ENCODE results near the gene LCN15. TPM values are rescaled to one million over a fixed set of nuclear protein-coding genes. Genes with fewer than 3 reads are reported as not detected.

Gene LCN15
- total and polyA plus RNA-seq, 2 of the 13 experiments (the other 11 are each of a cell fraction or from before 2014, with no cell fraction given): 1.3 to 53.7 TPM

DNA sequence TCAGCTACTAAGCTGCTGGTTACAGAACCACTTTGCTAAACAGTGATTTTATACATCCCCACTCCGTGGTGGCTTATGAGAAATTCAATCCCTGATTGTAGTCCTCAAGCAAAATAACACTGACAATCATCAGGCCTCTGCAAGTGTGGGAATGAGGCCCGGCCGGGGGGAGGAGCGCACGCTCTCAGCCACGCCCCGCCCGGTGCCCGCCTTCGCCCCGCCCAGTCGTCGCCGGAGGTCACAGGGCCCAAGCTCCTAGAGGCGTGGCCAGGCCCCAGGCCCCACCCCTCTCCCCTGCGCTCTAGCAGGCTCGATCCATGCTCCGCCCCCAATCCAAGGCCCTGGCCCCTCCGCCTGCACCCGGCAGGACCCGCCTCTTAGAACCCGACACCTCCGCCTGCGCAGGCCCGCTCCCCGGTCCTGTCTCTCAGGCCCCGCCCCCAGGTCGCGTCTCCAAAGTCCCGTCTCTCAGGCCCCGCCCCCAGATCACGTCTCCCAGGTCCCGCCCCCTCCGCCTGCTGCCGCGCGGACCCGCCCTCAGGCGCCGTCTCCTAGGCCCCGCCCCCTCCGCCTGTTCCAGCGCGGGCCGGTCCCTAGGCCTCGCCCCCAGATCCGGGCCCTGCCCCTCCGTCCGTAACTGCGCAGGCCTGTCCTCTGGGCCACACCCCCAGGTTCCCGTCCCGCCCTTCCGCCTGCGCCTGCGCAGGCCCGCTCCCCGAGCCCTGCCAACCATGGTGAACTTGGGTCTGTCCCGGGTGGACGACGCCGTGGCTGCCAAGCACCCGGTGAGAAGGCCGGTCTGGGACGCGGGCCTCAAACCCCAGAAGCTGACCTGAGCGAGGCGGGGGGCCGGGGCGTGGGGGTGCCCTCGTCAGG is 26.6 kb upstream of the LCN15 start, which contains the start of gene TMEM141 (continued):
- TF ChIP-seq, protein P1, sequence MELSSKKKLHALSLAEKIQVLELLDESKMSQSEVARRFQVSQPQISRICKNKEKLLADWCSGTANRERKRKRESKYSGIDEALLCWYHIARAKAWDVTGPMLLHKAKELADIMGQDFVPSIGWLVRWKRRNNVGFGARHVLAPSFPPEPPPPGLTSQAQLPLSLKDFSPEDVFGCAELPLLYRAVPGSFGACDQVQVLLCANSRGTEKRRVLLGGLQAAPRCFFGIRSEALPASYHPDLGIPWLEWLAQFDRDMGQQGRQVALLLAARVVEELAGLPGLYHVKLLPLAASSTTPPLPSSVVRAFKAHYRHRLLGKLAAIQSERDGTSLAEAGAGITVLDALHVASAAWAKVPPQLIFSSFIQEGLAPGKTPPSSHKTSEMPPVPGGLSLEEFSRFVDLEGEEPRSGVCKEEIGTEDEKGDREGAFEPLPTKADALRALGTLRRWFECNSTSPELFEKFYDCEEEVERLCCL (CRISPR knock-in tag; IDR thresholded peaks at IDR 0.05; ENCODE audit: borderline replicate concordance): peak; percentile 70; the same call in 1 of the 2 replicates
- TF ChIP-seq SOX6 (IDR thresholded peaks at IDR 0.05) (no peak), SOX6 (CRISPR knock-in tag; IDR thresholded peaks at IDR 0.05) (no peak), DNMT1 (CRISPR knock-in tag; IDR thresholded peaks at IDR 0.05) (no peak), ZNF292 (CRISPR knock-in tag; IDR thresholded peaks at IDR 0.05; ENCODE audit: borderline replicate concordance, low read depth) (no peak)

DNA sequence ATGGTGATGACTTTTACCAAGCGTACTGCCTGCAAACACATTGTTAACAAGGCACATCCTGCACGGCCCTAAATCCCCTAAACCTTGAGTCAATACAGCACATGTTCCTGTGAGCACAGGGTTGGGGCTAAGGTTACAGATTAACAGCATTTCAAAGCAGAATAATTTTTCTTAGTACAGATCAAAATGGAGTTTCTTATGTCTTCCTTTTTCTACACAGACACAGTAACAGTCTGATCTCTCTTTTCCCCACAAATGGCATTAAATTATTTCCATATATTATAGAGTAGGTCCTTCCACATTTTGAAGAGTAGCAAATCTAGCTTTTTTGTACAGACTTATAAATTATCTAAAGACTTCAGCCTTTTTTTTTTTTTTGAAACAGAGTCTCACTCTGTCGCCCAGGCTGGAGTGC is 25.2 kb upstream of the LCN15 start:
- Histone ChIP-seq H2AFZ (ENCODE audit: low read length) (no peak overlapping the region), H3K9ac (ENCODE audit: insufficient read depth, low read depth, low read length) (peak overlapping the region; percentile 62), H3K4me1 (ENCODE audit: insufficient read depth, low read length) (peaks cover 82% of the 10 kb centered on the region), H3K27ac (ENCODE audit: extremely low read length, insufficient read depth, low read length) (peak overlapping the region; percentile 91), H3K79me2 (ENCODE audit: insufficient read depth, low read length) (peaks cover 25% of the 10 kb centered on the region), H3K36me3 (replicated peaks in 1 of 2; ENCODE audit: control insufficient read depth in 1 of 2, insufficient read depth in 2 of 2, low read length in 2 of 2) (0 out of 5 replicates have a peak, but pooled peaks cover 0 to 12% of the 10 kb centered on the region in 2 experiments), H3K4me2 (ENCODE audit: low read depth, low read length) (peak overlapping the region; percentile 91), H3K9me3 (ENCODE audit: low read length) (no peaks in the 10 kb centered on the region), H4K20me1 (ENCODE audit: insufficient read depth, low read length) (no peaks in the 10 kb centered on the region), H3K27me3 (ENCODE audit: control insufficient read depth in 1 of 2, insufficient read depth in 2 of 2, low read length in 2 of 2) (no peaks in the 10 kb centered on the region; a peak in 1 of 5 replicates), H3K4me3 (replicated peaks in 1 of 3; ENCODE audit: insufficient read depth in 1 of 3, low read depth in 2 of 3, low read length in 3 of 3) (peak overlapping the region in 1 of 3 experiments; percentile 41; a peak in 1 of 6 replicates)
- FAIRE-seq (peak; percentile 70), DNase-seq (ENCODE audit: low spot score) (peak; percentile 89), ATAC-seq (no peak)
- no TSS peak for BruUV-seq (replicated peaks)
- intact Hi-C loops (cut with micrococcal nuclease; ENCODE audit: unreplicated experiment): loop anchor here (5.0 to 10.0 kb wide), 3 partner anchors 58 to 138 kb away; partner anchors contain the start of genes PHPT1 and TRAF2
- CTCF ChIA-PET (ENCODE audit: low intra/inter-chr PET ratio, low total read pairs): no interaction called here
- POLR2A ChIA-PET: interaction anchor here (1.6 kb wide), 1 partner anchor 10 kb away, joined by 22 read pairs; no protein-coding TSS in a partner anchor
- WGBS (ENCODE audit: low lambda C conversion rate): 0% methylated on average over 3 of the region's 3 CpGs
- in situ Hi-C loops (cut with HindIII; ENCODE audit: extremely low pct_ligation_motif_present, low pct_unique_long_range_greater_than_20kb): no loop called here
- TF ChIP-seq ZNF737 (CRISPR knock-in tag; IDR thresholded peaks at IDR 0.05; ENCODE audit: borderline replicate concordance) (no peak), PAX8 (CRISPR knock-in tag; IDR thresholded peaks at IDR 0.05; ENCODE audit: borderline replicate concordance) (no peak), ASH2L (IDR thresholded peaks at IDR 0.05; ENCODE audit: insufficient read length, low read depth, low read length) (peak; percentile 15), SP5 (CRISPR knock-in tag; IDR thresholded peaks at IDR 0.05; ENCODE audit: borderline replicate concordance, low read depth) (peak; percentile 32; the same call in 1 of the 2 replicates), NONO (IDR thresholded peaks at IDR 0.05) (no peak), NONO (CRISPR knock-in tag; conservative IDR thresholded peaks at IDR 0.05) (0 out of 2 replicates have a peak, but pooled peaks have one; percentile 27), ISL2 (CRISPR knock-in tag; IDR thresholded peaks at IDR 0.05) (0 out of 2 replicates have a peak, but pooled peaks have one; percentile 25), MAFG (CRISPR knock-in tag; IDR thresholded peaks at IDR 0.05) (no peak), ZNF251 (CRISPR knock-in tag; IDR thresholded peaks at IDR 0.05) (no peak)
- TF ChIP-seq, protein P2, sequence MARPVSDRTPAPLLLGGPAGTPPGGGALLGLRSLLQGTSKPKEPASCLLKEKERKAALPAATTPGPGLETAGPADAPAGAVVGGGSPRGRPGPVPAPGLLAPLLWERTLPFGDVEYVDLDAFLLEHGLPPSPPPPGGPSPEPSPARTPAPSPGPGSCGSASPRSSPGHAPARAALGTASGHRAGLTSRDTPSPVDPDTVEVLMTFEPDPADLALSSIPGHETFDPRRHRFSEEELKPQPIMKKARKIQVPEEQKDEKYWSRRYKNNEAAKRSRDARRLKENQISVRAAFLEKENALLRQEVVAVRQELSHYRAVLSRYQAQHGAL (CRISPR knock-in tag; IDR thresholded peaks at IDR 0.05; ENCODE audit: not compliant biosample characterization): no peak
- TF ChIP-seq, protein P3, sequence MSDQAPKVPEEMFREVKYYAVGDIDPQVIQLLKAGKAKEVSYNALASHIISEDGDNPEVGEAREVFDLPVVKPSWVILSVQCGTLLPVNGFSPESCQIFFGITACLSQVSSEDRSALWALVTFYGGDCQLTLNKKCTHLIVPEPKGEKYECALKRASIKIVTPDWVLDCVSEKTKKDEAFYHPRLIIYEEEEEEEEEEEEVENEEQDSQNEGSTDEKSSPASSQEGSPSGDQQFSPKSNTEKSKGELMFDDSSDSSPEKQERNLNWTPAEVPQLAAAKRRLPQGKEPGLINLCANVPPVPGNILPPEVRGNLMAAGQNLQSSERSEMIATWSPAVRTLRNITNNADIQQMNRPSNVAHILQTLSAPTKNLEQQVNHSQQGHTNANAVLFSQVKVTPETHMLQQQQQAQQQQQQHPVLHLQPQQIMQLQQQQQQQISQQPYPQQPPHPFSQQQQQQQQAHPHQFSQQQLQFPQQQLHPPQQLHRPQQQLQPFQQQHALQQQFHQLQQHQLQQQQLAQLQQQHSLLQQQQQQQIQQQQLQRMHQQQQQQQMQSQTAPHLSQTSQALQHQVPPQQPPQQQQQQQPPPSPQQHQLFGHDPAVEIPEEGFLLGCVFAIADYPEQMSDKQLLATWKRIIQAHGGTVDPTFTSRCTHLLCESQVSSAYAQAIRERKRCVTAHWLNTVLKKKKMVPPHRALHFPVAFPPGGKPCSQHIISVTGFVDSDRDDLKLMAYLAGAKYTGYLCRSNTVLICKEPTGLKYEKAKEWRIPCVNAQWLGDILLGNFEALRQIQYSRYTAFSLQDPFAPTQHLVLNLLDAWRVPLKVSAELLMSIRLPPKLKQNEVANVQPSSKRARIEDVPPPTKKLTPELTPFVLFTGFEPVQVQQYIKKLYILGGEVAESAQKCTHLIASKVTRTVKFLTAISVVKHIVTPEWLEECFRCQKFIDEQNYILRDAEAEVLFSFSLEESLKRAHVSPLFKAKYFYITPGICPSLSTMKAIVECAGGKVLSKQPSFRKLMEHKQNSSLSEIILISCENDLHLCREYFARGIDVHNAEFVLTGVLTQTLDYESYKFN (CRISPR knock-in tag; conservative IDR thresholded peaks at IDR 0.05): peak; percentile 79
